HCT116 (cell line): ENCODE results near the gene GDF2. TPM values are rescaled to one million over a fixed set of nuclear protein-coding genes. Genes with fewer than 3 reads are reported as not detected.

Source experiments
- ATAC-seq: fragments of 200-7000 bp; cut with Tn5 transposase; 2 replicates; pipeline ENCODE4 v1.9.1; 2020; ENCODE audit warnings: mild to moderate bottlenecking, moderate library complexity
- BruUV-seq: library from RNA; stranded (reverse); fragments of 400-500 nt; replicated peaks from 2 replicates; lab custom pipeline; 2021; lab: Mats Ljungman, UMichigan
- CTCF ChIA-PET: fragments of 300-600 bp; sonication (Branson Sonifier 250); formaldehyde crosslinking; loops from one replicate; lab custom pipeline; 2021; ENCODE audit warnings: antibody characterized with exemption; lab: Charles Lee
- POLR2A ChIA-PET: fragments of 300-600, 350-600 bp; sonication (Branson Sonifier 250); formaldehyde crosslinking; loops from one replicate; lab custom pipeline; 2021; ENCODE audit warnings: antibody characterized with exemption; lab: Charles Lee
- RAD21 ChIA-PET, 2 experiments: fragments of 300-600 bp; sonication (Branson Sonifier 250); formaldehyde crosslinking; loops; one replicate each; lab custom pipeline; 2023; ENCODE audit warnings: low total read pairs in 2 of 2; ENCODE audit not compliant: uncharacterized antibody in 2 of 2, unreplicated experiment in 2 of 2, low non-redundant PET in 1 of 2; lab: Charles Lee
- DNase-seq: peaks from one replicate; pipeline ENCODE4 v3.0.0-alpha.2; 2010; ENCODE audit warnings: low read depth, low spot score
- H2AFZ ChIP-seq: fragments of 200-600 bp; shearing (Covaris generic), sonication (generic); 2 replicates; pipeline ENCODE4 v1.6.1; 2017; ENCODE audit warnings: low read depth, mixed run types, mixed read lengths, antibody characterized with exemption, low read length; ENCODE audit not compliant: poor library complexity, severe bottlenecking
- H3K27ac ChIP-seq: 2 replicates; pipeline ENCODE4 v1.5.1; 2012; ENCODE audit warnings: low read depth, low read length
- H3K27me3 ChIP-seq: fragments of 200-600 bp; sonication (generic); 2 replicates; pipeline ENCODE4 v1.6.1; 2016; ENCODE audit warnings: mixed run types, low read length, mixed read lengths; ENCODE audit not compliant: insufficient read depth
- H3K36me3 ChIP-seq, 2 experiments: fragments of 200-500 bp in 1 of 2; fragments of 200-600 bp in 1 of 2; sonication (Bioruptor generic) in 1 of 2; sonication (generic) in 1 of 2; 2 replicates each; pipeline versions ENCODE4 v1.5.1 to v1.6.1; 2014 to 2016; ENCODE audit warnings: low read length in 2 of 2, inconsistent platforms in 1 of 2, mixed read lengths in 1 of 2, mixed run types in 1 of 2; ENCODE audit not compliant: insufficient read depth in 2 of 2, control insufficient read depth in 1 of 2
- H3K4me1 ChIP-seq, 2 experiments: fragments of 200-600 bp in 1 of 2; sonication (generic) in 1 of 2; 2 replicates each; pipeline versions ENCODE4 v1.5.1 to v1.6.1; 2012 to 2017; ENCODE audit warnings: low read length in 2 of 2, inconsistent platforms in 1 of 2, mild to moderate bottlenecking in 1 of 2, mixed read lengths in 1 of 2, mixed run types in 1 of 2, moderate library complexity in 1 of 2; ENCODE audit not compliant: insufficient read depth in 2 of 2, control insufficient read depth in 1 of 2
- H3K4me2 ChIP-seq: fragments of 200-600 bp; sonication (generic); 2 replicates; pipeline ENCODE4 v1.6.1; 2017; ENCODE audit warnings: mixed run types, low read length, mixed read lengths
- H3K4me3 ChIP-seq, 2 experiments: fragments of 200-600 bp in 1 of 2; sonication (generic) in 1 of 2; replicated peaks in 1 of 2; 2 replicates each; pipeline ENCODE4 v1.5.1; 2011 to 2016; ENCODE audit warnings: low read length in 2 of 2, control low read depth in 1 of 2, low read depth in 1 of 2, mild to moderate bottlenecking in 1 of 2, mixed read lengths in 1 of 2, mixed run types in 1 of 2
- H3K79me2 ChIP-seq: fragments of 200-600 bp; sonication (generic); 2 replicates; pipeline ENCODE4 v1.6.1; 2017; ENCODE audit warnings: mild to moderate bottlenecking, mixed run types, low read length, moderate library complexity, mixed read lengths; ENCODE audit not compliant: insufficient read depth
- H3K9ac ChIP-seq: fragments of 200-600 bp; sonication (generic); 2 replicates; pipeline ENCODE4 v1.6.1; 2016; ENCODE audit warnings: low read length, mixed read lengths
- H3K9me2 ChIP-seq: fragments of 200-600 bp; sonication (generic), shearing (Covaris generic); 2 replicates; pipeline ENCODE4 v1.6.1; 2017; ENCODE audit warnings: mixed run types, mild to moderate bottlenecking, moderate library complexity; ENCODE audit not compliant: insufficient read depth
- H3K9me3 ChIP-seq, 2 experiments: fragments of 200-500 bp in 1 of 2; fragments of 200-600 bp in 1 of 2; sonication (Bioruptor generic) in 1 of 2; sonication (generic) in 1 of 2; 2 replicates each; pipeline ENCODE4 v1.6.1; 2014 to 2017; ENCODE audit warnings: low read length in 2 of 2, mixed read lengths in 2 of 2, inconsistent platforms in 1 of 2, low read depth in 1 of 2, mild to moderate bottlenecking in 1 of 2, mixed run types in 1 of 2, moderate library complexity in 1 of 2; ENCODE audit not compliant: control insufficient read depth in 1 of 2, insufficient read depth in 1 of 2
- H4K20me1 ChIP-seq: fragments of 200-600 bp; sonication (generic), shearing (Covaris generic); 2 replicates; pipeline ENCODE4 v1.6.1; 2017; ENCODE audit warnings: mixed run types, mild to moderate bottlenecking, moderate library complexity; ENCODE audit not compliant: insufficient read depth
- CBX3 ChIP-seq: IDR thresholded peaks from 2 replicates; pipeline ENCODE4 v1.6.1; 2012; ENCODE audit warnings: low read depth
- EGR1 ChIP-seq: IDR thresholded peaks from 2 replicates; pipeline ENCODE4 v1.6.1; 2012; ENCODE audit warnings: low read depth
- ELF1 ChIP-seq: IDR thresholded peaks from 2 replicates; pipeline ENCODE4 v1.6.1; 2012; ENCODE audit warnings: low read depth, borderline replicate concordance
- EZH2 ChIP-seq: fragments of 200-600 bp; sonication (generic); IDR thresholded peaks from 2 replicates; pipeline ENCODE4 v1.6.1; 2017; ENCODE audit warnings: antibody characterized with exemption, mixed run types
- EZH2phosphoT487 ChIP-seq: fragments of 200-600 bp; IDR thresholded peaks from 2 replicates; pipeline ENCODE4 v1.6.1; 2018; ENCODE audit warnings: antibody characterized with exemption, borderline replicate concordance
- FOSL1 ChIP-seq: IDR thresholded peaks from 2 replicates; pipeline ENCODE4 v1.6.1; 2012; ENCODE audit warnings: low read depth
- POLR2AphosphoS5 ChIP-seq: IDR thresholded peaks from 2 replicates; pipeline ENCODE4 v1.6.1; 2011; ENCODE audit warnings: mild to moderate bottlenecking, low read depth, low read length, moderate library complexity
- SP1 ChIP-seq: IDR thresholded peaks from 2 replicates; pipeline ENCODE4 v1.6.1; 2012; ENCODE audit warnings: low read depth
- SRF ChIP-seq: IDR thresholded peaks from 2 replicates; pipeline ENCODE4 v1.6.1; 2012; ENCODE audit warnings: low read depth
- TCF7L2 ChIP-seq: IDR thresholded peaks from 2 replicates; pipeline ENCODE4 v1.7.0; 2011; ENCODE audit warnings: borderline replicate concordance, inconsistent platforms; ENCODE audit not compliant: insufficient read depth, insufficient read length; ENCODE audit errors: extremely low read depth
- YY1 ChIP-seq: IDR thresholded peaks from 2 replicates; pipeline ENCODE4 v1.6.1; 2011; ENCODE audit warnings: low read length, low read depth, moderate library complexity, mild to moderate bottlenecking; ENCODE audit not compliant: insufficient replicate concordance; ENCODE audit errors: extremely low read depth
- ZFX ChIP-seq: fragments of 450-650 bp; IDR thresholded peaks from 2 replicates; pipeline ENCODE4 v1.6.1; 2017
- ZNF274 ChIP-seq: fragments of 200-500 bp; sonication (Bioruptor generic); IDR thresholded peaks from 2 replicates; pipeline ENCODE4 v1.6.1; 2014; ENCODE audit warnings: mild to moderate bottlenecking, low read depth, low read length, inconsistent platforms
- intact Hi-C: fragments of 100-400 bp; cut with micrococcal nuclease; formaldehyde crosslinking; loops from 2 replicates; pipeline ENCODE4 v1.10.0; 2022
- total RNA-seq: library from RNA; stranded (reverse); gene quantifications from one replicate; pipeline ENCODE4 v1.2.1, GENCODE V29; 2021; ENCODE audit not compliant: unreplicated experiment
- TF ChIP-seq, protein P1 (sequence below): IDR thresholded peaks from 2 replicates; pipeline ENCODE4 v1.6.1; 2012
- TF ChIP-seq, protein P2 (sequence below): IDR thresholded peaks from 2 replicates; pipeline ENCODE4 v1.6.1; 2012
- TF ChIP-seq, protein P3 (sequence below): IDR thresholded peaks from 2 replicates; pipeline ENCODE4 v1.6.1; 2012; ENCODE audit warnings: low read depth

The GDF2 gene
- total RNA-seq, 1 experiment from 2014 or later, result not detected

DNA sequence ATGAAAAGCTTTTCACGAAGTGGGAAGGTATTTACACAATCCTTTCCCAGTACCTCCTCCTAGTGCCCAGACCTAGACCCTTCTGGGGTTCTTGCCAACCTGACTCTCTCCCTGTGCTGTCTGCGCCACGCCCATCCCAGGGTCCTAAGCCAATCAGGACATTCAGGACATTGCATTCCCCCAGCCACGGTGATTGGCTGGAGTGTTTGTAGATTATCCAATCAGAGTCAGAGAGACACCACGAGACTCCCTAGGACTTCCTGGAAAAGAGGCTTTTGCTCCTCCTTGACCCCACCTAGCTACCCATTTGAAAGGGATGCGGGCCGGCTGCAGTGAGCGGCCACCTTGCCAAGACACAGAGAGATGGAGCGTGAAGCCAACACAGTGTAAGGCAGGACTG is 3.5 kb upstream of the GDF2 start:
- ATAC-seq, result peak; percentile 89
- CTCF ChIA-PET, result no interaction called here

DNA sequence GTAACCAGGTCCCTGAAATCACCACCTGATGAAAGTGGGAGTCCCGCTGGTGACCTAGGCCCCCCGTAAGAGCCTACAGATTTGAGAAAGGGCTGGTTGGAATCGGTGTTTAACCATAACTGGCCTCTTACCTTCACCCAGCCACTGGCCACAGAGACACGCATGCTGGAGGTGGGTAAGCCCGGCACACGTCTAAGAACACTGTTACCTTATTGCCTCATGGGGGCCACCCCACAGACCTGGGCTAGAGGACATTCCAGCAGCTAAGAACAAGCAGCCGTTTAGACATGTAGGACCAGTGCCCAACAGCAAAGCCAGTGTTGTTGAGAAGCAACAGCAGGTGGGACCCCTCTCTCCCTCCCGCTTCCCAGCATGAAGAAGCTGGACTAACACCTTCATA is 2.5 kb upstream of the GDF2 start:
- CTCF ChIA-PET, result no interaction called here
- H3K36me3 ChIP-seq, result no peaks in the 10 kb centered on the region
- 0 out of 4 replicates have a peak, but pooled peaks cover 0 to 5% of the 10 kb centered on the region in 2 experiments for H3K4me1 ChIP-seq
- intact Hi-C loops, result no loop called here
- H3K9me3 ChIP-seq, result no peaks in the 10 kb centered on the region
- RAD21 ChIA-PET, result no interaction called here
- DNase-seq, result no peak
- H3K4me2 ChIP-seq, result no peak overlapping the region
- no peak overlapping the region for H2AFZ ChIP-seq
- no peaks in the 10 kb centered on the region for H3K27me3 ChIP-seq
- no peaks in the 10 kb centered on the region for H3K9me2 ChIP-seq
- no peak overlapping the region for H3K27ac ChIP-seq
- H4K20me1 ChIP-seq, result no peaks in the 10 kb centered on the region
- H3K79me2 ChIP-seq, result no peaks in the 10 kb centered on the region
- no peak overlapping the region for H3K9ac ChIP-seq
- BruUV-seq, result no TSS peak
- no peak overlapping the region for H3K4me3 ChIP-seq
- POLR2A ChIA-PET, result no interaction called here
- no peak for ATAC-seq
- no peak for TF ChIP-seq ZFX
- TF ChIP-seq FOSL1, result no peak
- TF ChIP-seq, protein P1, sequence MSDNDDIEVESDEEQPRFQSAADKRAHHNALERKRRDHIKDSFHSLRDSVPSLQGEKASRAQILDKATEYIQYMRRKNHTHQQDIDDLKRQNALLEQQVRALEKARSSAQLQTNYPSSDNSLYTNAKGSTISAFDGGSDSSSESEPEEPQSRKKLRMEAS, result no peak
- TF ChIP-seq POLR2AphosphoS5, result no peak
- no peak for TF ChIP-seq YY1
- TF ChIP-seq EGR1, result no peak
- no peak for TF ChIP-seq EZH2
- TF ChIP-seq CBX3, result no peak
- TF ChIP-seq, protein P2, sequence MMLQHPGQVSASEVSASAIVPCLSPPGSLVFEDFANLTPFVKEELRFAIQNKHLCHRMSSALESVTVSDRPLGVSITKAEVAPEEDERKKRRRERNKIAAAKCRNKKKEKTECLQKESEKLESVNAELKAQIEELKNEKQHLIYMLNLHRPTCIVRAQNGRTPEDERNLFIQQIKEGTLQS, result no peak
- TF ChIP-seq ZNF274, result no peak
- no peak for TF ChIP-seq ELF1
- TF ChIP-seq TCF7L2, result no peak
- no peak for TF ChIP-seq EZH2phosphoT487

More for the DNA sequence above, 3.5 kb upstream of the GDF2 start:
- POLR2A ChIA-PET, result no interaction called here
- intact Hi-C loops, result no loop called here
- Histone ChIP-seq H3K4me2 (no peak overlapping the region), H3K27ac (no peak overlapping the region), H3K4me3 (no peak overlapping the region), H3K9me2 (no peaks in the 10 kb centered on the region), H3K9ac (no peak overlapping the region), H3K36me3 (no peaks in the 10 kb centered on the region), H2AFZ (peak overlapping the region; percentile 56), H4K20me1 (no peaks in the 10 kb centered on the region), H3K27me3 (no peaks in the 10 kb centered on the region), H3K9me3 (no peaks in the 10 kb centered on the region), H3K4me1 (0 out of 4 replicates have a peak, but pooled peaks cover 0 to 5% of the 10 kb centered on the region in 2 experiments), H3K79me2 (no peaks in the 10 kb centered on the region)
- BruUV-seq, result no TSS peak
- RAD21 ChIA-PET, result no interaction called here
- DNase-seq, result peak; percentile 39
- no peak for TF ChIP-seq FOSL1
- TF ChIP-seq, protein P3, sequence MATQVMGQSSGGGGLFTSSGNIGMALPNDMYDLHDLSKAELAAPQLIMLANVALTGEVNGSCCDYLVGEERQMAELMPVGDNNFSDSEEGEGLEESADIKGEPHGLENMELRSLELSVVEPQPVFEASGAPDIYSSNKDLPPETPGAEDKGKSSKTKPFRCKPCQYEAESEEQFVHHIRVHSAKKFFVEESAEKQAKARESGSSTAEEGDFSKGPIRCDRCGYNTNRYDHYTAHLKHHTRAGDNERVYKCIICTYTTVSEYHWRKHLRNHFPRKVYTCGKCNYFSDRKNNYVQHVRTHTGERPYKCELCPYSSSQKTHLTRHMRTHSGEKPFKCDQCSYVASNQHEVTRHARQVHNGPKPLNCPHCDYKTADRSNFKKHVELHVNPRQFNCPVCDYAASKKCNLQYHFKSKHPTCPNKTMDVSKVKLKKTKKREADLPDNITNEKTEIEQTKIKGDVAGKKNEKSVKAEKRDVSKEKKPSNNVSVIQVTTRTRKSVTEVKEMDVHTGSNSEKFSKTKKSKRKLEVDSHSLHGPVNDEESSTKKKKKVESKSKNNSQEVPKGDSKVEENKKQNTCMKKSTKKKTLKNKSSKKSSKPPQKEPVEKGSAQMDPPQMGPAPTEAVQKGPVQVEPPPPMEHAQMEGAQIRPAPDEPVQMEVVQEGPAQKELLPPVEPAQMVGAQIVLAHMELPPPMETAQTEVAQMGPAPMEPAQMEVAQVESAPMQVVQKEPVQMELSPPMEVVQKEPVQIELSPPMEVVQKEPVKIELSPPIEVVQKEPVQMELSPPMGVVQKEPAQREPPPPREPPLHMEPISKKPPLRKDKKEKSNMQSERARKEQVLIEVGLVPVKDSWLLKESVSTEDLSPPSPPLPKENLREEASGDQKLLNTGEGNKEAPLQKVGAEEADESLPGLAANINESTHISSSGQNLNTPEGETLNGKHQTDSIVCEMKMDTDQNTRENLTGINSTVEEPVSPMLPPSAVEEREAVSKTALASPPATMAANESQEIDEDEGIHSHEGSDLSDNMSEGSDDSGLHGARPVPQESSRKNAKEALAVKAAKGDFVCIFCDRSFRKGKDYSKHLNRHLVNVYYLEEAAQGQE, result no peak
- peak; percentile 22; the same call in 1 of the 2 replicates for TF ChIP-seq SP1
- TF ChIP-seq SRF, result no peak
- TF ChIP-seq ELF1, result peak; percentile 32; the same call in 1 of the 2 replicates
